Panc1 (cell line): ENCODE measurements around the gene OLFML2B. TPM values are rescaled to one million over a fixed set of nuclear protein-coding genes. Genes with fewer than 3 reads are reported as not detected.

Experiments used
- ATAC-seq: fragments of 200-7000 bp; cut with Tn5 transposase; 2 replicates; pipeline ENCODE4 v1.9.1; 2020; ENCODE audit warnings: mild to moderate bottlenecking, moderate library complexity
- BruUV-seq: library from RNA; stranded (reverse); fragments of 400-500 nt; replicated peaks from 2 replicates; lab custom pipeline; 2021; lab: Mats Ljungman, UMichigan
- CTCF ChIA-PET: fragments of 300-600 bp; sonication (Branson Sonifier 250); formaldehyde crosslinking; loops from one replicate; lab custom pipeline; 2022; ENCODE audit warnings: antibody characterized with exemption; lab: Charles Lee
- POLR2A ChIA-PET: fragments of 300-600 bp; sonication (Branson Sonifier 250); formaldehyde crosslinking; loops from one replicate; lab custom pipeline; 2022; ENCODE audit warnings: antibody characterized with exemption; lab: Charles Lee
- DNase-seq: peaks from one replicate; pipeline ENCODE4 v3.0.0-alpha.2; 2010; ENCODE audit warnings: low read depth, low spot score
- H3K27ac ChIP-seq: 2 replicates; pipeline ENCODE4 v1.5.1; 2011; ENCODE audit warnings: mild to moderate bottlenecking, low read length, inconsistent platforms
- H3K27me3 ChIP-seq: fragments of 200-500 bp; sonication (Bioruptor generic); 2 replicates; pipeline ENCODE4 v1.6.0; 2014; ENCODE audit warnings: low read length, inconsistent platforms; ENCODE audit not compliant: control insufficient read depth, insufficient read depth
- H3K36me3 ChIP-seq: fragments of 200-500 bp; sonication (Bioruptor generic); 2 replicates; pipeline ENCODE4 v1.5.1; 2014; ENCODE audit warnings: inconsistent platforms, mild to moderate bottlenecking, low read length, moderate library complexity; ENCODE audit not compliant: control insufficient read depth, insufficient read depth
- H3K4me1 ChIP-seq: 2 replicates; pipeline ENCODE4 v1.5.1; 2011; ENCODE audit warnings: inconsistent platforms, mild to moderate bottlenecking, low read length, moderate library complexity; ENCODE audit not compliant: control insufficient read depth, insufficient read depth
- H3K4me3 ChIP-seq, 2 experiments: 2 replicates each; pipeline ENCODE4 v1.5.1; 2011 to 2012; ENCODE audit warnings: low read depth in 2 of 2, low read length in 2 of 2, mild to moderate bottlenecking in 2 of 2, inconsistent platforms in 1 of 2, moderate library complexity in 1 of 2
- H3K9me3 ChIP-seq: fragments of 200-500 bp; sonication (Bioruptor generic); 2 replicates; pipeline ENCODE4 v1.5.1; 2014; ENCODE audit warnings: low read depth, mild to moderate bottlenecking, inconsistent platforms, low read length, moderate library complexity; ENCODE audit not compliant: control insufficient read depth, insufficient read depth
- POLR2AphosphoS5 ChIP-seq: IDR thresholded peaks from 2 replicates; pipeline ENCODE4 v1.6.1; 2012; ENCODE audit warnings: mild to moderate bottlenecking, low read depth, low read length, moderate library complexity
- SIN3A ChIP-seq: IDR thresholded peaks from 2 replicates; pipeline ENCODE4 v1.6.1; 2012; ENCODE audit warnings: low read depth, mild to moderate bottlenecking, low read length, moderate library complexity, borderline replicate concordance; ENCODE audit not compliant: insufficient read depth
- TCF7L2 ChIP-seq: IDR thresholded peaks from 2 replicates; pipeline ENCODE4 v1.6.1; 2011; ENCODE audit warnings: mild to moderate bottlenecking, low read depth, low read length, inconsistent platforms
- in situ Hi-C: cut with HindIII; loops from 2 replicates; pipeline ENCODE4 v1.10.0; 2016; ENCODE audit warnings: low sequenced_read_pairs, low pct_unique_long_range_greater_than_20kb
- intact Hi-C: fragments of 100-400 bp; cut with micrococcal nuclease; formaldehyde crosslinking; loops from one replicate; pipeline ENCODE4 v1.10.0; 2022; ENCODE audit not compliant: unreplicated experiment
- total RNA-seq: library from RNA; stranded (reverse); gene quantifications from one replicate; pipeline ENCODE4 v1.2.1, GENCODE V29; 2021; ENCODE audit not compliant: unreplicated experiment
- TF ChIP-seq, protein P1 (sequence below), 2 experiments: IDR thresholded peaks; 2 replicates each; pipeline ENCODE4 v1.6.1; 2011 to 2012; ENCODE audit warnings: low read depth in 2 of 2, control low read depth in 1 of 2, low read length in 1 of 2, mild to moderate bottlenecking in 1 of 2, moderate library complexity in 1 of 2; ENCODE audit not compliant: insufficient read depth in 1 of 2
- TF ChIP-seq, protein P2 (sequence below): fragments of 450-650 bp; IDR thresholded peaks from 2 replicates; pipeline ENCODE4 v1.5.1; 2017; ENCODE audit warnings: mild to moderate bottlenecking

Gene OLFML2B
- total RNA-seq, 1 experiment from 2014 or later: 1.5 TPM

GRCh38 chr1:161952607-161953172 is 71.0 kb downstream of the OLFML2B start:
- ATAC-seq (no peak), DNase-seq (no peak)
- no peaks in the 10 kb centered on the region for H3K36me3 ChIP-seq
- H3K4me1 ChIP-seq: no peaks in the 10 kb centered on the region
- in situ Hi-C loops (no loop called here), intact Hi-C loops (no loop called here)
- no TSS peak for BruUV-seq
- POLR2A ChIA-PET: no interaction called here
- CTCF ChIA-PET: interaction anchor here (0.6 kb wide), 1 partner anchor 421 kb away, joined by 3 read pairs; no protein-coding TSS in a partner anchor
- TF ChIP-seq POLR2AphosphoS5: no peak
- TF ChIP-seq, protein P1, sequence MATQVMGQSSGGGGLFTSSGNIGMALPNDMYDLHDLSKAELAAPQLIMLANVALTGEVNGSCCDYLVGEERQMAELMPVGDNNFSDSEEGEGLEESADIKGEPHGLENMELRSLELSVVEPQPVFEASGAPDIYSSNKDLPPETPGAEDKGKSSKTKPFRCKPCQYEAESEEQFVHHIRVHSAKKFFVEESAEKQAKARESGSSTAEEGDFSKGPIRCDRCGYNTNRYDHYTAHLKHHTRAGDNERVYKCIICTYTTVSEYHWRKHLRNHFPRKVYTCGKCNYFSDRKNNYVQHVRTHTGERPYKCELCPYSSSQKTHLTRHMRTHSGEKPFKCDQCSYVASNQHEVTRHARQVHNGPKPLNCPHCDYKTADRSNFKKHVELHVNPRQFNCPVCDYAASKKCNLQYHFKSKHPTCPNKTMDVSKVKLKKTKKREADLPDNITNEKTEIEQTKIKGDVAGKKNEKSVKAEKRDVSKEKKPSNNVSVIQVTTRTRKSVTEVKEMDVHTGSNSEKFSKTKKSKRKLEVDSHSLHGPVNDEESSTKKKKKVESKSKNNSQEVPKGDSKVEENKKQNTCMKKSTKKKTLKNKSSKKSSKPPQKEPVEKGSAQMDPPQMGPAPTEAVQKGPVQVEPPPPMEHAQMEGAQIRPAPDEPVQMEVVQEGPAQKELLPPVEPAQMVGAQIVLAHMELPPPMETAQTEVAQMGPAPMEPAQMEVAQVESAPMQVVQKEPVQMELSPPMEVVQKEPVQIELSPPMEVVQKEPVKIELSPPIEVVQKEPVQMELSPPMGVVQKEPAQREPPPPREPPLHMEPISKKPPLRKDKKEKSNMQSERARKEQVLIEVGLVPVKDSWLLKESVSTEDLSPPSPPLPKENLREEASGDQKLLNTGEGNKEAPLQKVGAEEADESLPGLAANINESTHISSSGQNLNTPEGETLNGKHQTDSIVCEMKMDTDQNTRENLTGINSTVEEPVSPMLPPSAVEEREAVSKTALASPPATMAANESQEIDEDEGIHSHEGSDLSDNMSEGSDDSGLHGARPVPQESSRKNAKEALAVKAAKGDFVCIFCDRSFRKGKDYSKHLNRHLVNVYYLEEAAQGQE (IDR thresholded peaks at IDR 0.05; ENCODE audit: insufficient read depth in 1 of 2, low read depth in 2 of 2, low read length in 1 of 2): no peak
- TF ChIP-seq, protein P2, sequence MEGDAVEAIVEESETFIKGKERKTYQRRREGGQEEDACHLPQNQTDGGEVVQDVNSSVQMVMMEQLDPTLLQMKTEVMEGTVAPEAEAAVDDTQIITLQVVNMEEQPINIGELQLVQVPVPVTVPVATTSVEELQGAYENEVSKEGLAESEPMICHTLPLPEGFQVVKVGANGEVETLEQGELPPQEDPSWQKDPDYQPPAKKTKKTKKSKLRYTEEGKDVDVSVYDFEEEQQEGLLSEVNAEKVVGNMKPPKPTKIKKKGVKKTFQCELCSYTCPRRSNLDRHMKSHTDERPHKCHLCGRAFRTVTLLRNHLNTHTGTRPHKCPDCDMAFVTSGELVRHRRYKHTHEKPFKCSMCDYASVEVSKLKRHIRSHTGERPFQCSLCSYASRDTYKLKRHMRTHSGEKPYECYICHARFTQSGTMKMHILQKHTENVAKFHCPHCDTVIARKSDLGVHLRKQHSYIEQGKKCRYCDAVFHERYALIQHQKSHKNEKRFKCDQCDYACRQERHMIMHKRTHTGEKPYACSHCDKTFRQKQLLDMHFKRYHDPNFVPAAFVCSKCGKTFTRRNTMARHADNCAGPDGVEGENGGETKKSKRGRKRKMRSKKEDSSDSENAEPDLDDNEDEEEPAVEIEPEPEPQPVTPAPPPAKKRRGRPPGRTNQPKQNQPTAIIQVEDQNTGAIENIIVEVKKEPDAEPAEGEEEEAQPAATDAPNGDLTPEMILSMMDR: no peak
- no peak for TF ChIP-seq SIN3A
- TF ChIP-seq TCF7L2: no peak
- no peaks in the 10 kb centered on the region for H3K9me3 ChIP-seq
- no peak overlapping the region for H3K27ac ChIP-seq
- H3K27me3 ChIP-seq: no peaks in the 10 kb centered on the region
- no peak overlapping the region for H3K4me3 ChIP-seq

- H3K9me3 ChIP-seq: no peaks in the 10 kb centered on the region
- POLR2A ChIA-PET: no interaction called here
- no peak overlapping the region for H3K4me3 ChIP-seq
- no peak for ATAC-seq
- CTCF ChIA-PET: no interaction called here
- no peaks in the 10 kb centered on the region for H3K36me3 ChIP-seq
- TF ChIP-seq POLR2AphosphoS5 (no peak), TCF7L2 (no peak), SIN3A (no peak)
- TF ChIP-seq, protein P2: no peak
- TF ChIP-seq, protein P1 (IDR thresholded peaks at IDR 0.05; ENCODE audit: insufficient read depth in 1 of 2, low read depth in 2 of 2, low read length in 1 of 2): no peak
- no peak overlapping the region for H3K27ac ChIP-seq
- H3K27me3 ChIP-seq: no peaks in the 10 kb centered on the region
- in situ Hi-C loops (no loop called here), intact Hi-C loops (no loop called here)
- DNase-seq: no peak
- no TSS peak for BruUV-seq
- no peaks in the 10 kb centered on the region for H3K4me1 ChIP-seq
Observed at GRCh38 chr1:161951646-161952045, 72.0 kb downstream of the OLFML2B start.
